HG02623 (cell line): Measurements from ENCODE around the gene PGAP2.
A peak's percentile ranks its signal among the peaks of the same experiment; 100 is the strongest.
"Not testable (repeated sequence)": the region's sequence is repeated elsewhere in the genome, so short reads cannot be mapped to it uniquely, and the experiment has no call there.

Source experiments
- ATAC-seq: cut with Tn5 transposase; IDR thresholded peaks from one replicate; pipeline ENCODE4 v1.9.1; 2021; ENCODE audit warnings: moderate library complexity; ENCODE audit not compliant: unreplicated experiment

The PGAP2 gene

DNA sequence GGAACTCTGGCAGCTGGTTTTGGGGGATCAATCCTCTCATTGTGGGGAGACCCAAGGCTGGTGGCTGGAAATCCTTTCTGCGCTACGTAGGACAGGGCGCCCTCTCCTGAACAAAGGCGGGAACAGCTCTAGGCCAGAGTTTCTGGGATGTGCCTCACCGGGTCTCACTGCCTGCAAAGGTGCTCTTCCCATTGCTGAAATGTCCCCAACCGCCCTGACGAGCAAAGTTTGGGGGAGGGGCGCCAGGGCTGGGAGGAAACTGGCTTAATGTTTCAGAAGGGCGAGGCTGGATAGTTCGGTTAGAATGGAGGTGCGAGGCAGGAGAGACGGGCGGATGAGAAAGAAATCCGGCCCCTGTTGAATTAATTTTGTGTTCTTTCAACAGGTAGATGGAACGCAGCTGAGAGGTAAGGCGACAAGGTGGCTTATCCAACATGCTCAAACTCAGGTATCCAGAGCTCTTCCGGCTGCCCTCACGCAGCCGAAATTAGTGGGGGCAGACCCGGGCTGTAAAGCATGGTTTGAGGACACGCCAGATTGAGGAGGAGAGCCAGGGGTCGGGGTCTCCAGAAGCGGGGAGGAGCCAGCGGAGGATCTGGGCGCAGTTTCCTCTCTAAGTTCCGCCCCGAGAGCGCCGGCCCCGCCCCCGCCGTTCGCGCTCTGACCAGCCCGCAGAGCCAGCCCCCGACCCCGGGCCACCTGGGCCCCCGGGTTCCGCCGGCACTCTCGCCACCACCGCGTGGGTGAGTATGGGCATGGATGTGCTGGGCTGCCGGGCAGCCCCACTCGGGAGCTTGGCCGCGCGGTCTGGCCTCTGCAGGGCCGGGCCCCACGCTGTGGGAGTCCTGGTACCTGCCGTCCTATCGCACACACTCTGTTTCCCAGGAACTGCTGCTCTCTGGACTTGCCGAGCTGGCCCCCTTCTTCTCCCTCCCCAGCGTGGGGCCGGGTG is at the start of gene PGAP2:
PGAP2 (plus strand) TSS at position 652 of the 952 bp plus-strand sequence. CDS start 2,700 bp downstream, outside the sequence.
- no peak for ATAC-seq

DNA sequence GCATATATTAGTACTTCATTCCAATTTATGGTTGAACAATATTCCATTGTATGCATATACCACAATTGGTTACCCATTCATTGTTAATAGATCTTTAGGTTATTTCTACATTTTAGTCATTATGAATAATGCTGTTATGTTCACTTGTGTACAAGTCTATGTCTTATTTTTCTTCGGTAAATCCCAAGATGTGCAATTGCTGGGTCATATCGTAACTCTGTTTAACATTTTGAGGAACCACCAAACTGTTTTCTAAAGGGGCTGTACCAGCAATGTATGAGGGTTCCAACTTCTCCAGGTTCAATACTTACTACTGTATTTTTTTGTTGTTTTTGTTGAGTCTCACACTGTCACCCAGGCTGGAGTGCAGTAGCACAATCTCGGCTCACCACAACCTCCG is 44.1 kb upstream of the PGAP2 start:
- no peak for ATAC-seq

DNA sequence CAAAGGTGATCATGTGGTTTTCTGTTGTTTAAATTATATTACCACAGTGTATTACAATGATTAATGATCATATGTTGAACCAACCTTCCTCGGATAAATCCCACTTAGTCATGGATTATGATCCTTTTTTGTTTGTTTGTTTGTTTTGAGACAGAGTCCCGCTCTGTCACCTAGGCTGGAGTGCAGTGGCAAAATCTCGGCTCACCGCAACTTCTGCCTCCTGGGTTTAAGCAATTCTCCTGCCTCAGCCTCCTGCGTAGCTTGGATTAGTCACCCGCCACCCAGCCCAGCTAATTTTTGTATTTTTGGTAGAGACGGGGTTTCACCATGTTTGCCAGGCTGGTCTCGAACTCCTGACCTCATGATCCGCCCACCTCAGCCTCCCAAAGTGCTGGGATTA is 41.5 kb upstream of the PGAP2 start:
- ATAC-seq = not testable (repeated sequence)

DNA sequence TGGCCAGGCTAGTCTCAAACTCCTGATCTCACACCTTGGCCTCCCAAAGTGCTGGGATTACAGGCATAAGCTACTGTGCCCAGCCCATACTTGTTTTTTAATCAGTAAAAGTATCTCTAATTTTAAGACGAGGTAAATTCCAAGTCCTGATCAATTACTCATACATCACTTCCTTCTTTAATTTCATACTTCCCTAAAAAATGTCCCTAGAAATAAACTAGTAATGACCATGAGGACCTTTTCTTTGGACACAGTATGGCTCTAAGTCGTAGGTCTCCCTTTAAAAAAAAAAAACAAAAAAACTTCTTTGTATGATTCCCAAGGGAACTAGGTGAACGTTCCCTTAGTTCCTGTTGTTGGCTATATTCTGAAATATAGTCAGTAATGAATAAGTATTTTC is 40.8 kb upstream of the PGAP2 start:
- no peak for ATAC-seq

DNA sequence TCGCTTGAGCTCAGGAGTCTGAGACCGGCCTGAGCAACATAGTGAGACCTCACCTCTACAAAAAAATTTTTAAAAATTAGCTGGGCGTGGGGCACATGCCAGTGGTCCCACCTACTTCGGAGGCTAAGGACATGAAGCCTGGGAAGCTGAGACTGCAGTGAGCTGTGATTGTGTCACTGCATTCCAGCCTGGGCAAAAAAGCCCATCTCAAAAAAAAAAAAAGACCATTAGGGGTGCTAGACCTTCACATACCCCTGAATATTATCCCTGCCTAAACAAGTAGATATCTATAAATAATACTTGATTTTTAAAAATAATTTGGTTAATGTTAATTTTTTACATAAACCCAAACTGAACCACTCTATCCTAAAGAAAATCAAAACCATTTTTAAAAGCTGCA is 35.2 kb upstream of the PGAP2 start:
- no peak for ATAC-seq

DNA sequence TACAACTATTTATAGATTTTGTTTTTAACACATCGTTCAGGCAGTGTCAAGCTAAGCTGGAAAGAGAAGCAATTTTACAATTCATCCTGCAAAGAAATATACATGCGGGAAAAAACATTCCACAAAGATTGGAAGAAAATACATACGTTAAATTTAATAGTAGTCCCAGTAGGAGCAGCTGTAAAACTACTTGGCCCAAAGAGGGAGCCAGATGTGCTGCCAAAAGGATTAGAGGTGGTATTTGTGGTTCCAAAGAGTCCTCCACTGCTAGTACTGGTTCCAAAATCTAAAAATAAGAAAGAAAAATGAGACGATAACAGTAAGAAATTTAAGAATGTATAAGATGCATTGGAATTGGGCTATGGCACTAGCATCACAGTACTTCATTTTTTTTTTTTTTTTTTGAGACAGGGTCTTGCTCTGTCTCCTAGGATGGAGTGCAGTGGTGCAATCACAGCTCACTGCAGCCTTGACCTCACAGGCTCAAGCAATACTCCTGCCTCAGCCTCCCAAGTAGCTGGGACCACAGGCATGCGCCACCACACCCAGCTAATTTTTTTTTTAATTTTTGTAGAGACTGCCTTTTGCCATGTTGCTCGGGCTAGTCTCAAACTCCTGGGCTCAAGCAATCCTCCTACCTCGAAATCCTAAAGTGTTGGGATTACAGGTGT is 32.5 kb upstream of the PGAP2 start:
- ATAC-seq = no peak

DNA sequence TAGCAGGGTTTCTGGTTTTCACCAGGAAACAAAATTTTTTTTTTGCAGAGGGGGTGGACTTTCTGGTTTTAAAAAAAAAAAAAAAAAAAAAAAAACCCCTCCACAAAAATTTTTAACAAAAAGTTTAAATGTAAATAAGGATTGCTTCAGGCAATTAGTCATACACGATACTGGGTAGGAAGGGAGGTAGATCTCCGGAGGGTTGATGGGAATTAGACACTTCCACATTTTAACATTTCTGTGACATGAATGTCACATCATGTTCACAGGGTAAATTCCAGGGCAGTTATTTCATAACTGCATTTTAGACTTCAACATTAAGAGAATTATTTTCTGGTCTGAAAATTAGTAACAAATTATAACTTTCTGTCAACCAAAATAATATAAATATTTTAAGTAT is 26.9 kb upstream of the PGAP2 start:
- no peak for ATAC-seq

DNA sequence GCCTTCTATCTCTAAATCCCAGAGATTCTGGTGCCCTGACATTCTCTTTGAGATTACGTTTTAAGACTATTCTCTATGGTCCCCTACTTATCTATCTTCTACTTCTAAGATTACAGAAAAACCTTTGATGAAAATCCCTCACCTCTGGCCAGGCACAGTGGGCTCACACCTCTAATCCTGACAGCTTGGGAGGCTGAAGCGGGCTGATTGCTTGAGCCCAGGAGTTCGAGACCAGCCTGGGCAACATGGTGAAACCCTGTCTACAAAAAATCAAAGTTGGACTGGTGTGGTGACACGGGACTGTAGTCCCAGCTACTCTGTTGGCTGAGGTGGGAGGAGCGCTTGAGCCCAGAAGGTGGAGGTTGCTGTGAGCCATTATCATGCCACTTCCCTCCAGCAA is 25.4 kb upstream of the PGAP2 start:
- no peak for ATAC-seq

DNA sequence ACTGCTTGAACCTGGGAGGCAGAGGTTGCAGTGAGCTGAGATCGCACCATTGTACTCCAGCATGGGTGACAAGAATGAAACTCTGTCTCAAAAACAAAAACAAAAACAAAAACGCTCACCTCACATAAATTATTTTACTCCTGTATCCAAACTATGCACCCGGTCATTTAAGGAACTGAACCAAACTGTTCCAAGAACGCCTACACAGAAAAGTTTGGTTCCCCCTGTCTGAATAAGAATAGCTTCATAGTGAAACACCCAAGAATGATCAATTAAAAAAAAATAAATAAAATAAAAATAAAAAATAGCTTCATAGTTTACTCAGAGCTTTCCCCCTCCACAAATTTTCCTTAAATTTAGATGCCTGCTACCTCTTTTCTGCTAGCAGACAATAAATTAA is 24.7 kb upstream of the PGAP2 start:
- ATAC-seq = no peak

DNA sequence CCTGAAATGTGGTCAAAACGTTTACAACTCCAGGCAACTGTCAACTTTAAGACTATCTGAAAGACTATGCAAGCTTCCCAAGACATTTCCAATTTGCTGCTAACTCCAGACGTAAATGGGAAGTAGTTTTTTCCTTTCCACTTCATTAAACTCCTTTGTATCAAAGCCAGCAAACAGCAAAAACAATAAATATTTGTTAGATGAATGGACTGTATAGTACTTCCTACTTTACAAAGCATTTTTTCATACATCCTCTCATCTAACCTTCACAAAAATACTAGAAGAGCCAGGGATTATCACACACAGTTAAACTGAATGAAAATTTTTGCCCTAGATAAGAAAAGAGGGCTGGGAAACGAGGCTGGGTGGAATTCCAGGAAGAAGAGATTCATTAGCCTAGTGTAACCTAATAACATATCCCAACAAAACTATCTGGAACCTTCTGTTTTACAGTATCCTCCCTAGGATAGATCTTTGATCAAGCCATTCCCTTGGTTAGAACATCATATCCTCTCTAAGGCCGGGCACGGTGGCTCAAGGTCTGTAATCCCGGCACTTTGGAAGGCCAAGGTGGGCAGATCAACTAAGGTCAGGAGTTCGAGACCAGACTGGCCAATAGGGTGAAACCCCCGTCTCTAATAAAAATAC is 21.5 kb upstream of the PGAP2 start:
- ATAC-seq = no peak

DNA sequence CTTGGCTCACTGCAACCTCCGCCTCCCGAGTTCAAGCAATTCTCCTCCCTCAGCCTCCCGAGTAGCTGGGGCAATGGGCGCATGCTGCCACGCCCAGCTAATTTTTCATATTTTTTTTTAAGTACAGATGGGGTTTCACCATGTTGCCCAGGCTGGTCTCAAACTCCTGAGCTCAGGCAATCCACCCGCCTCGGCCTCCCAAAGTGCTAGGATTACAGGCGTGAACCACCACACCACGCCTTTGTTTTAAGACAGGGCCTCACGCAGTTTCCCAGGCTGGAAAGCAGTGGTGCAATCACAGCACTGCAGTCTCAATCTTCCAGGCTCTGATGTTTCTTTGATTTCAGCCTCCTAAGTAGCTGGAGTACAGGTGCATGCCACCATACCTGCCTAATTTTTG is 14.0 kb upstream of the PGAP2 start:
- ATAC-seq = not testable (repeated sequence)

DNA sequence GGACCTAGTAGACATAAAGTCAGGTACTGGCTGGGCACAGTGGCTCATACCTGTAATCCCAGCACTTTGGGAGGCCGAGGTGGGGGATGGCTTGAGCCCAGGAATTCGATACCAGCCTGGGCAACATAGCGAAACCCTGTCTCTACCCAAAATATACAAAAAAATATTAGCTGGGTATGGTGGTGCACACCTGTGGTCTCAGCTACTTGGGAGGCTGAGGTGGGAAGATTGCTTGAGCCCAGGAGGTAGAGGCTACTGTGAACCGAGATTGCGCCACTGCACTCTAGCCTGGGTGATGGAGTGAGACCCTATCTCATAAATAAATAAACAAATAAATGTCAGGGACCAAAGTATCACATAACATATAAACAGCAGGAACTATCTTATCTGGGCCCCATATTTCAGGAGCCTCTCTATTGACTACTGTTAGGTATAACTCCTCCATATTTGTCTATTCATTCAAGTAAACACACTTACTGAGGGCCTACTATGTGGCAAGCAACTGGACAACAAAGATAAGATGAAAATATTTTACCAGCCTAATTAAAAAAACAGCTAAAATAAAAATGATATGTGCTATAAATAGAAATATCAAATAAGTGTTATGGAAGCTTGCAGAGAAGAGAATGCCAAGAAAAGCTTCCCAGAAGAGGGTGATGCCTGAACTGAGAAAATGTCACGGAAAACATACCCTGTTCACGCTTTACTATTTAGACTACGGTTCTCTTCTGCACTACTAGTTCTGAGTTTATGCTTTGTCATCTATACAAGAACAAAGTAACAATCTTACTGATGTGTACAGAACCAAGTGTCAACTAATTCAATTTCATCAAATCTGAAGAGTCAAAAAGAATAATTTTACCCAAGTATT is 13.0 kb upstream of the PGAP2 start:
- ATAC-seq = no peak

DNA sequence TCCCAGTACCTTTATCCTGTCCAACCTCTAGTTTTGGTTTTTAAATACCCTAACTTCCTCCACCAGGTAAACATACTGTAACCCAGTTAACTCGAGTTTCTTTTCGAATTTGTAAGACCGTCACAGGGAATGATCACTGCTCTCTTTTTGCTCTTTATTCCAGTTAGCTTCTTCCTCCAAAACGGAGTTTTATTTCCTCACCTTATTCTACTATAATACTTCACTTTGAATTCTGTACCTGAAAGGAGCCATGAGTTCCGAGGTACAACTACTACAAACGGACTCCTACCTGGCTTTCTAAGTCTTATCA is 12.4 kb upstream of the PGAP2 start:
- no peak for ATAC-seq

DNA sequence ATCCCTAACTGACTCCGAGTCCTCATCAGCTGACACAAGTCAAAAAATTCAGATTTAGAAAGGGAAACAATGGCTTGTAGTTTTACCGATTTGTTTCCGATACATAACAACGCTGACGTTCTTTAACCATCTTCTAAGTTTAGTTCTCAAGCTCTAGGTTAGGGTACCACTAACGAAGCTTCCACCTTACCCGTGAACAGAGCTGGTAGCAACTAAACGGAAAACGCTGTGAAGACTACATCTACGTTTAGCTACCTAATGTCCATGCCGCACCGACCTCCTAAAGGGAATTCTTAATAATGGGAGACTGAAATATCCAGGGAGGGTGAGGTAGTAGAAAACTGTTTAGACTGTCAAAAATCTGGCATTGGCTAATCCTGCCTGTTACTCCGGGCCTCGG is 12.0 kb upstream of the PGAP2 start:
- no peak for ATAC-seq

DNA sequence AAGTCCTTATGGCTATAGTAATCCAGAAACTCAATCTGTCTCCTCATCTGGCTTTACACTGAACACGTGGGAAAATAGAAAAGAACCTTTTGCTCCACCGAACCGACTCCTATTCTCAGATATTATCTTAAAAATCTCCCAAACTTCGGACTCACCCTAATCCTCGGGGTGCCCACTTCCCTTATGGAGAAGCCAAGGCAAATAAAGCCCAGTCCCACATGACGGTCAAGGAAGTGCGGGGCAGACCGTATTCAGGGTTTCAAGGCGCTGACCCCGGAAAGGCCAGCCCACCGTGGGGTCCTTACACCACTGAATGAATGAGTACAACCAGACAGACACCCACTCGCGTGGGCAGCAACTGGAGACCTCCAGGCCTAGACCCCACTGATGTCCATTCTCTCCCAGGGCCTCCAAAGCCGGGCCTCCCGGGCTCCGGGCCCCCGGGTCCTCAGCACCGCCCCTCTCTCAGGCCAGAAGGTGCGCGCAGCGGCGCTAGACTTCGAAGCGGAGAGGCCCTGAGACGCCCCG is 11.5 kb upstream of the PGAP2 start:
- ATAC-seq = peak; percentile 22

DNA sequence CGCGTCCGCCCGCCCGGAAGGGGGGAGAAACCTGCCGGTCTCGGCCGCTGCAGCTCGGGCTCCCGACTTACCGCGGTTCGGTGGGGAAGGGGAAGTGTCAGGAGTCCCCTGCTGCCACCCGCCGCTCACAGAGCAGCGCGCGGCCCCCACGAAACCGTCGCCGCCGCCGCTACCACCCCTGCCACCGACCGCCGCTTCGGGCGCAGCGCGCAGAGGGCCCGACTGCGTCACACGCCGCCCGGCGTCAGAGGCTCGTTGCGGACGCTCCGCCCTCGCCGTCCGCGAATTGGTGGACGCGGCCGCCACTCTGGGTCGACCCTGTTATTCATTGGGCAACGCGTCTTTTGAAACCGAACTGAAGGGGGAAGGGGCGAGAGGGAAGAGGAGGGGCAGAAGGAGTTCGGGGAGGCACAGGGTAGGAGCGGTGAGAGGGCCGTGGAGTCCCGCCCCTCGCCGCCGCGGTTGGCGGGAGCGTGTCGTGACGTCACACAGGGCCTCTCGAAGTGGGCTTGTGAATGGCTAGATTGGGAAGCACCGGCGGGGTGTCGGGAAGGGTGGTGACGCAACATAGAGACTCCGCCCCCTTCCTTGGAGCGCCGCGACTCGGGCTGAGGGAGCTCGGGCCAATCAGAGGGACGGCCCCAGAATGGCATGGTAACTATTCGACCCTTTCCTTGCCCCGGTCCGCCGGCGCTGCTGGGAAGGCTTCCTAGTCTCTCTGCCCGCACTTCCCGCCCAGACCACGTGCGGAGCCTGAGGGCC is 10.8 kb upstream of the PGAP2 start, which contains the start of gene NUP98:
NUP98 (minus strand) TSS at position 226 of the 762 bp plus-strand sequence. CDS start 15,437 bp downstream, outside the sequence.
- peak; percentile 87 for ATAC-seq

DNA sequence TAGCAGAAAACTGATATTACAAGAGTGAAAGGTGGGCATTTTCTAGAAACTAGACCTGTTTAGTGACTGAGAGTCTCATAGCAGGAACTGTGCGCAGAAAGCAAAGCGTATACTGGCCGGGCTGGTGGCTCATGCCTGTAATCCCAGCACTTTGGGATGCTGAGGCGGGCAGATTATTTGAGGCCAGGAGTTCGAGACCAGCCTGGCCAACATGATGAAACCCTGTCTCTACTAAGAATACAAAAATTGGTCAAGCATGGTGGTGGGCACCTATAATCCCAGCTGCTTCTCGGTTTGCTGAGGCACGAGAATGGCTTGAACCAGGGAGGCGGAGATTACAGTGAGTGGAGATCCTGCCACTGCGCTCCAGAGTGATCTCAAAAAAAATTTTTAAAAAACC is 9.2 kb upstream of the PGAP2 start:
- no peak for ATAC-seq

DNA sequence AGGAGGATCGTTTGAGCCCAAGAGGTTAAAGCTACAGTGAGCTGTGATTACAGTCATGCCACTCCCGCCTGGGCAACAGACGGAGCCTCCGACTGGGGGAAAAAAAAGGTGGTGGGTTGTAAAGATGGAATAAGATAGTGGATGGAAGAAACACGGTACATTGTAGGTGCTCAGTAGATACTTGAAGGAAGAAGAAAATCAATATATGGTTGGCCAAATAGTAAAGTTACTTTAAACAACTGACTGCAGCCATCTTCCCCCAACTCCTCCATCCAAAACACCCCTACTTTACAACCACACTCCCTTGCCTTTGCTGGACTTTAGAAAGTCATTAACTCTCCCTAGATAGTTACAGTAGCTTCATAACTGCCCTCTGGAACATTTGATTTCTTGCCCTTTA is 8.5 kb upstream of the PGAP2 start:
- no peak for ATAC-seq

DNA sequence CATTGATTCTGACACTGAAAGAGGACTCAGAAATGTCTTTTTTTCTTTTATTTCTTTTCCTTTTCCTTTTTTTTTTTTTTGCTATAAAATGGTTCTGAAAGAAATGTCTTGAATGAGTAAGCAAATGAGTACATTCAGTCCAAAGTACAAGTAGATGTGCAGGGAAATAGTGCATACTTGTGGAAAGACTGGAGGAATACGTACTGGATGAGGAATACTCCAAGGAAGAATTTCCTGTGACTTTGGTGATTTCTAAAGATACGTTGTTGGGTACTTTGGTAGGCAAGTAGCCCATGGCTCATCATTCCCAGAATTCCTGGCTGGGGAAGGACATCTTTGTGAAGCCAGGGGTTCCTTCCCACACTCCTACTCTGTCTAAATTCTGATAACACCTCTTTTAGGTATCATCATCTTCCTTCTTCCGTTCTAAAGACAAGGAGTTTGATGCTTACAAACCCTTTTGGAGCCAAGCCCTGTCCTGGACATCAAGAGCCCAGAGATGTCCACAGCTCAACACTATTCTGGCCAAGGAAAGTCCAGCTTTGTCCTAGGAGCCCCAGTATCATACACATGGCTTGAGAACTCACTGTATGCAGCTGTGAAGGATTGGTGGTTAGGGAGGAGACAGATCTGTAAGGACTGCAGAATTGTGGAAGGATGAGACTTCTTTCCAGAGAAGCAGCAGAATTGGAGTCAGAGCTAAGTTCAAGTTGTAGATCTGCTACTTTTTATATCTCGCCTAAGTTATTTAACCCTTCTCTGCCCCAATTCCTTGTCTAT is 6.2 kb upstream of the PGAP2 start:
- ATAC-seq = no peak
